ENCODE data around the gene LATS1.

DNA sequence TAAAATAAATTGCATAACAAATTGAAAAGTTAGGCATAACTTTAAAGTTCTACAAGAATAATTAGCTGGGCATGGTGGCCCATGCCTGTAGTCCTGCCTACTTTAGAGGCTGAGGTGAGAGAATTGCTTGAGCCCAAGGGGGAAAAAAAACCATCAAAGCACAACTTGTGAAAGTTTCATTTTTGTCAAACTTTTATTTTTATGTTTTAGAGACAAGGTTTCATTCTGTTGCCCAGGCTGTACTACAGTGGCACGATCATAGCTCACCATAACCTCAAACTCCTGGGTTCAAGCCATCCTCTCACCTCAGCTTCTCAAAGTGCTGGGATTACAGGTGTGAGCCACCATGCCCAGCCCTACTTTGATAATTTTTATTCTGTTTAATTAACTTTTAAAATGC, 83.6 kb downstream of the LATS1 start:
- TF ChIP-seq, protein P1, sequence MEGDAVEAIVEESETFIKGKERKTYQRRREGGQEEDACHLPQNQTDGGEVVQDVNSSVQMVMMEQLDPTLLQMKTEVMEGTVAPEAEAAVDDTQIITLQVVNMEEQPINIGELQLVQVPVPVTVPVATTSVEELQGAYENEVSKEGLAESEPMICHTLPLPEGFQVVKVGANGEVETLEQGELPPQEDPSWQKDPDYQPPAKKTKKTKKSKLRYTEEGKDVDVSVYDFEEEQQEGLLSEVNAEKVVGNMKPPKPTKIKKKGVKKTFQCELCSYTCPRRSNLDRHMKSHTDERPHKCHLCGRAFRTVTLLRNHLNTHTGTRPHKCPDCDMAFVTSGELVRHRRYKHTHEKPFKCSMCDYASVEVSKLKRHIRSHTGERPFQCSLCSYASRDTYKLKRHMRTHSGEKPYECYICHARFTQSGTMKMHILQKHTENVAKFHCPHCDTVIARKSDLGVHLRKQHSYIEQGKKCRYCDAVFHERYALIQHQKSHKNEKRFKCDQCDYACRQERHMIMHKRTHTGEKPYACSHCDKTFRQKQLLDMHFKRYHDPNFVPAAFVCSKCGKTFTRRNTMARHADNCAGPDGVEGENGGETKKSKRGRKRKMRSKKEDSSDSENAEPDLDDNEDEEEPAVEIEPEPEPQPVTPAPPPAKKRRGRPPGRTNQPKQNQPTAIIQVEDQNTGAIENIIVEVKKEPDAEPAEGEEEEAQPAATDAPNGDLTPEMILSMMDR (IDR thresholded peaks at IDR 0.05; ENCODE audit: low read length): no peak
- no peak for TF ChIP-seq EZH2 (IDR thresholded peaks at IDR 0.05; ENCODE audit: borderline replicate concordance, low read length)
